Heart left ventricle (tissue), 13 donors: Measurements from ENCODE around the gene RALGPS1.

Experiments
- CTCF ChIP-seq, 12 donors: fragments of 200-600 bp; sonication (generic) in 4 of 12; IDR thresholded peaks; one replicate each; pipeline versions ENCODE4 v1.5.0 to v1.8.0; 2018 to 2022; ENCODE audit warnings: antibody characterized with exemption in 12 of 12, mild to moderate bottlenecking in 5 of 12
- POLR2A ChIP-seq, 2 donors: fragments of 450-650 bp; IDR thresholded peaks; one replicate each; pipeline ENCODE4 v1.6.1; 2017; ENCODE audit warnings: antibody characterized with exemption in 2 of 2, mild to moderate bottlenecking in 2 of 2, moderate library complexity in 2 of 2
- donor health status: ischemic (EF 13 %, LVEDD 7.1; RV severe dilation, severe dysfunction).
- donor health status: DM: no; HTN: yes; CAD: no.
- donor health status: DM: no; HTN: no; CAD: no.
- donor health status: ischemic (EF 25% LVEDD 6.9; RV normal size, moderate dysfunction).
- donor health status: ischemic (EF 25% LVEDD 5.7; RV mildly dilated, moderate dysfunction).
- donor health status: ischemic (EF 35%, LVEDD 5.7; RV mildly dilated, moderate dysfunction).
- donor health status: nonischemic (EF 11% LVEDD 7.7; RV severe dilation, severe dysfunction).
- donor health status: DM: yes; HTN: yes; CAD: no.
- donor health status: PGD.
- donor health status: ischemic (EF 29% LVEDD 5.4; RV normal size, mild dysfunction).
- donor health status: nonischemic (EF 23%, LVEDD 6.1; RV moderate dilation, normal function).

GRCh38 chr9:127005770-127006314, 91.3 kb downstream of the RALGPS1 start:
- TF ChIP-seq CTCF (IDR thresholded peaks at IDR 0.05) (no peak), POLR2A (IDR thresholded peaks at IDR 0.05) (no peak)
